Upper lobe of left lung (tissue), 4 donors: ENCODE data around the gene SLC6A13.

ENCODE experiments used
- POLR2A ChIP-seq, 4 donors: fragments of 450-650 bp; IDR thresholded peaks; one replicate each; pipeline ENCODE4 v1.5.1; 2016 to 2017; ENCODE audit warnings: antibody characterized with exemption in 4 of 4, mild to moderate bottlenecking in 2 of 4
- TF ChIP-seq, protein P1 (sequence below), 6 experiments: fragments of 450-650 bp in 4 of 6; fragments of 200-600 bp in 2 of 6; sonication (generic) in 2 of 6; IDR thresholded peaks; one replicate each; pipeline ENCODE4 v1.5.1; 2016 to 2019; ENCODE audit warnings: antibody characterized with exemption in 6 of 6

DNA sequence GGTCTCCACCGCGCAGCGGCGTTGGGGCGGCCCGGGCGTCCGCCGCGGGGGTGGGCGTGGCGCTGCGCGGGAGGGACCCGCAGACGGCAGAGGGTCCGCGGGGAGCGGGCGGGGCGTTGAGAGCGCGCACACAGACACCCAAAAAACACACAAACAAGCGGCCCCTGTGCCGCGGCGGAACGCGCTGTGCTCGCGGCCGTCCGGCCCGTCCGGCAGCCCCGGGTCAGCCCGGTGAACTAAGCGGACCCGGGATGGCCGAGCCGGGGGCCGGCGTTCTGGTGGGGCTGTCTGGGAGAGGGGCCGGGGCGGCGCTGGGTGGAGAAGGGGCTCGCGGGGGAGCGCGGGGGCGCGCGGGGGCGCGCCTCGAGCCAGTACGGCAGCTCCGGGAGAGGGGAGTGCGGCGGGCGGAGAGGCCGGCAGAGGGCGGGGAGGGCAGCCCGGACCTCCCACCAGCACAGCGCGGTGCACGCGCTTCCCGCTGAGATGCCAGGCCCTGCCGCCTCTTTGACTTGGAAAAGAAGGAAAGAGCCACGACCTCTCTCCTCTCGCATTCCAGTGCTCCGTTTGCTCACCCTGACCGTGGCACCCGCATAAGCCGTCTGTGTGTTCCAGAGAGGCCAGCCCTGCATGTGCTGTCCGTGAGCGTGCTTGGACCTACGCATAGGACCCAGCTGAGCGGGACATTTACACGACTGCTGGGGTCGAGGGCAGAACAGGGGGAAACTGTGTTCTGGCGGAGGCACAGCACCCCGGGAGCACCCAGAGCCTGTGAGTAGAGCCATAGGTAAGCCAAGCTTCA lies 59.0 kb downstream of the SLC6A13 start:
- TF ChIP-seq POLR2A (IDR thresholded peaks at IDR 0.05): no peak
- TF ChIP-seq, protein P1, sequence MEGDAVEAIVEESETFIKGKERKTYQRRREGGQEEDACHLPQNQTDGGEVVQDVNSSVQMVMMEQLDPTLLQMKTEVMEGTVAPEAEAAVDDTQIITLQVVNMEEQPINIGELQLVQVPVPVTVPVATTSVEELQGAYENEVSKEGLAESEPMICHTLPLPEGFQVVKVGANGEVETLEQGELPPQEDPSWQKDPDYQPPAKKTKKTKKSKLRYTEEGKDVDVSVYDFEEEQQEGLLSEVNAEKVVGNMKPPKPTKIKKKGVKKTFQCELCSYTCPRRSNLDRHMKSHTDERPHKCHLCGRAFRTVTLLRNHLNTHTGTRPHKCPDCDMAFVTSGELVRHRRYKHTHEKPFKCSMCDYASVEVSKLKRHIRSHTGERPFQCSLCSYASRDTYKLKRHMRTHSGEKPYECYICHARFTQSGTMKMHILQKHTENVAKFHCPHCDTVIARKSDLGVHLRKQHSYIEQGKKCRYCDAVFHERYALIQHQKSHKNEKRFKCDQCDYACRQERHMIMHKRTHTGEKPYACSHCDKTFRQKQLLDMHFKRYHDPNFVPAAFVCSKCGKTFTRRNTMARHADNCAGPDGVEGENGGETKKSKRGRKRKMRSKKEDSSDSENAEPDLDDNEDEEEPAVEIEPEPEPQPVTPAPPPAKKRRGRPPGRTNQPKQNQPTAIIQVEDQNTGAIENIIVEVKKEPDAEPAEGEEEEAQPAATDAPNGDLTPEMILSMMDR (IDR thresholded peaks at IDR 0.05): peak in 3 of 6 experiments; percentile 11 to 31 (median 17)
